ENCODE measurements around the gene TMED9. TPM values are rescaled to one million over a fixed set of nuclear protein-coding genes. Genes with fewer than 3 reads are reported as not detected.

The TMED9 gene
- polyA plus RNA-seq, 1 experiment, result 307 TPM

- Histone ChIP-seq H3K27me3 (ENCODE audit: control insufficient read depth, insufficient read depth, low read length) (peaks cover 8% of the 10 kb centered on the region), H3K9me3 (ENCODE audit: control insufficient read depth, insufficient read depth, low read length) (peaks cover 5% of the 10 kb centered on the region; the same call in 1 of the 2 replicates), H3K4me3 (ENCODE audit: low read depth, low read length) (peak overlapping the region; percentile 95), H3K27ac (ENCODE audit: low read depth, low read length) (no peak overlapping the region)
- no peak for TF ChIP-seq CTCF (IDR thresholded peaks at IDR 0.05; ENCODE audit: low read depth, low read length)
- DNase-seq (ENCODE audit: low read depth, low spot score), result no peak
- ChIA-PET CTCF (interaction anchor here (0.9 to 1.9 kb wide), 5 partner anchors 11 to 101 kb away, joined by 3 to 13 read pairs (median 4); no protein-coding TSS in a partner anchor), POLR2A (interaction anchor here (1.8 kb wide), 1 partner anchor 611 kb away, joined by 3 read pairs; the partner anchor contains the start of gene HNRNPAB)
Observed at GRCh38 chr5:177593511-177593910, 1.5 kb downstream of the TMED9 start.

GRCh38 chr5:177594071-177594470 lies 2.1 kb downstream of the TMED9 start:
- DNase-seq (ENCODE audit: low read depth, low spot score), result no peak
- H3K4me3 ChIP-seq (ENCODE audit: low read depth, low read length), result no peak overlapping the region

GRCh38 chr5:177595026-177595585 lies 3.1 kb downstream of the TMED9 start:
- TF ChIP-seq CTCF (IDR thresholded peaks at IDR 0.05; ENCODE audit: low read depth, low read length), result no peak

More at GRCh38 chr5:177594071-177594470, 2.1 kb downstream of the TMED9 start:
- TF ChIP-seq CTCF (IDR thresholded peaks at IDR 0.05; ENCODE audit: low read depth, low read length), result no peak
- peaks cover 5% of the 10 kb centered on the region; the same call in 1 of the 2 replicates for H3K9me3 ChIP-seq (ENCODE audit: control insufficient read depth, insufficient read depth, low read length)
- POLR2A ChIA-PET, result no interaction called here
- no peak overlapping the region for H3K27ac ChIP-seq (ENCODE audit: low read depth, low read length)
- peaks cover 8% of the 10 kb centered on the region for H3K27me3 ChIP-seq (ENCODE audit: control insufficient read depth, insufficient read depth, low read length)
- CTCF ChIA-PET, result interaction anchor here (1.9 kb wide), 1 partner anchor 13 kb away, joined by 13 read pairs; no protein-coding TSS in a partner anchor

GRCh38 chr5:177595991-177596774 lies 4.2 kb downstream of the TMED9 start:
- no peak for TF ChIP-seq CTCF (IDR thresholded peaks at IDR 0.05; ENCODE audit: low read depth, low read length)
- Histone ChIP-seq H3K27ac (ENCODE audit: low read depth, low read length) (no peak overlapping the region), H3K9me3 (ENCODE audit: control insufficient read depth, insufficient read depth, low read length) (peaks cover 5% of the 10 kb centered on the region; the same call in 1 of the 2 replicates), H3K4me3 (ENCODE audit: low read depth, low read length) (no peak overlapping the region), H3K27me3 (ENCODE audit: control insufficient read depth, insufficient read depth, low read length) (no peaks in the 10 kb centered on the region)
- ChIA-PET CTCF (interaction anchor here (1.4 kb wide), 1 partner anchor 11 kb away, joined by 7 read pairs; no protein-coding TSS in a partner anchor), POLR2A (interaction anchor here (1.1 kb wide), 1 partner anchor 81 kb away, joined by 3 read pairs; no protein-coding TSS in a partner anchor)
- DNase-seq (ENCODE audit: low read depth, low spot score), result no peak

More at GRCh38 chr5:177595026-177595585, 3.1 kb downstream of the TMED9 start:
- CTCF ChIA-PET, result no interaction called here
- Histone ChIP-seq H3K27me3 (ENCODE audit: control insufficient read depth, insufficient read depth, low read length) (peaks cover 5% of the 10 kb centered on the region), H3K27ac (ENCODE audit: low read depth, low read length) (no peak overlapping the region), H3K4me3 (ENCODE audit: low read depth, low read length) (no peak overlapping the region), H3K9me3 (ENCODE audit: control insufficient read depth, insufficient read depth, low read length) (peaks cover 5% of the 10 kb centered on the region; the same call in 1 of the 2 replicates)
- no peak for DNase-seq (ENCODE audit: low read depth, low spot score)
- POLR2A ChIA-PET, result interaction anchor here (0.6 kb wide), 1 partner anchor 10 kb away, joined by 4 read pairs; no protein-coding TSS in a partner anchor
